Rectal smooth muscle tissue (tissue), 1 donor: Measurements from ENCODE around the gene TFAP2E.

Experiments
- H3K27ac ChIP-seq: one replicate; pipeline ENCODE4 v1.7.0; 2013; ENCODE audit warnings: low read depth, low read length, inconsistent platforms
- H3K27me3 ChIP-seq: one replicate; pipeline ENCODE4 v1.7.0; 2013; ENCODE audit warnings: low read length; ENCODE audit not compliant: control insufficient read depth, insufficient read depth
- H3K36me3 ChIP-seq: one replicate; pipeline ENCODE4 v1.7.0; 2013; ENCODE audit warnings: low read length; ENCODE audit not compliant: control insufficient read depth, insufficient read depth
- H3K4me1 ChIP-seq: one replicate; pipeline ENCODE4 v1.7.0; 2013; ENCODE audit warnings: low read length; ENCODE audit not compliant: control insufficient read depth, insufficient read depth
- H3K4me3 ChIP-seq: one replicate; pipeline ENCODE4 v1.7.0; 2013; ENCODE audit warnings: low read length
- H3K9ac ChIP-seq: one replicate; pipeline ENCODE4 v1.7.0; 2013; ENCODE audit warnings: low read length

Gene TFAP2E

GRCh38 chr1:35544976-35545375 is 28.1 kb upstream of the TFAP2E start:
- peaks cover 6% of the 10 kb centered on the region for H3K4me1 ChIP-seq
- H3K36me3 ChIP-seq, result peaks cover 3% of the 10 kb centered on the region
- no peak overlapping the region for H3K27ac ChIP-seq
- H3K27me3 ChIP-seq, result no peaks in the 10 kb centered on the region
- no peak overlapping the region for H3K4me3 ChIP-seq
- H3K9ac ChIP-seq, result no peak overlapping the region

- Histone ChIP-seq H3K27me3 (no peaks in the 10 kb centered on the region), H3K27ac (no peak overlapping the region), H3K4me3 (no peak overlapping the region), H3K4me1 (no peaks in the 10 kb centered on the region), H3K9ac (no peak overlapping the region), H3K36me3 (peaks cover 3% of the 10 kb centered on the region)
Observed at GRCh38 chr1:35546614-35547013, 26.5 kb upstream of the TFAP2E start.

- H3K4me1 ChIP-seq, result peaks cover 14% of the 10 kb centered on the region
- no peak overlapping the region for H3K4me3 ChIP-seq
- H3K9ac ChIP-seq, result no peak overlapping the region
- no peaks in the 10 kb centered on the region for H3K27me3 ChIP-seq
- H3K27ac ChIP-seq, result no peak overlapping the region
- H3K36me3 ChIP-seq, result no peaks in the 10 kb centered on the region
Observed at GRCh38 chr1:35553851-35554250, 19.3 kb upstream of the TFAP2E start.

GRCh38 chr1:35554266-35555211 is 18.6 kb upstream of the TFAP2E start:
- Histone ChIP-seq H3K27ac (no peak overlapping the region), H3K36me3 (no peaks in the 10 kb centered on the region), H3K4me1 (peaks cover 14% of the 10 kb centered on the region)

GRCh38 chr1:35555212-35555584 is 17.9 kb upstream of the TFAP2E start:
- Histone ChIP-seq H3K36me3 (no peaks in the 10 kb centered on the region), H3K27ac (no peak overlapping the region), H3K27me3 (no peaks in the 10 kb centered on the region), H3K4me1 (peaks cover 15% of the 10 kb centered on the region), H3K4me3 (no peak overlapping the region), H3K9ac (no peak overlapping the region)

More at GRCh38 chr1:35554266-35555211, 18.6 kb upstream of the TFAP2E start:
- Histone ChIP-seq H3K4me3 (no peak overlapping the region), H3K27me3 (no peaks in the 10 kb centered on the region), H3K9ac (no peak overlapping the region)

GRCh38 chr1:35555601-35556477 is 17.3 kb upstream of the TFAP2E start:
- Histone ChIP-seq H3K4me3 (peak overlapping the region; percentile 75), H3K27ac (no peak overlapping the region), H3K36me3 (no peaks in the 10 kb centered on the region), H3K9ac (no peak overlapping the region), H3K4me1 (peaks cover 20% of the 10 kb centered on the region), H3K27me3 (no peaks in the 10 kb centered on the region)

GRCh38 chr1:35556484-35557117 is 16.5 kb upstream of the TFAP2E start:
- Histone ChIP-seq H3K4me1 (peaks cover 23% of the 10 kb centered on the region), H3K4me3 (peak overlapping the region; percentile 75), H3K36me3 (no peaks in the 10 kb centered on the region), H3K27ac (peak overlapping the region; percentile 94), H3K27me3 (no peaks in the 10 kb centered on the region), H3K9ac (peak overlapping the region; percentile 46)

- Histone ChIP-seq H3K4me1 (peaks cover 23% of the 10 kb centered on the region), H3K27me3 (no peaks in the 10 kb centered on the region), H3K4me3 (peak within 1 kb of the TSS; percentile 75), H3K9ac (peak within 1 kb of the TSS; percentile 68), H3K36me3 (no peaks in the 10 kb centered on the region), H3K27ac (peak within 1 kb of the TSS; percentile 94)
Observed at GRCh38 chr1:35557118-35557610, 15.9 kb upstream of the TFAP2E start, which contains the start of gene KIAA0319L. TSS of gene KIAA0319L (minus strand) at chr1:35557403. CDS start at chr1:35554491, 2,912 bp downstream.

- Histone ChIP-seq H3K9ac (peak within 1 kb of the TSS; percentile 68), H3K4me3 (peak within 1 kb of the TSS; percentile 75), H3K27ac (peak within 1 kb of the TSS; percentile 94), H3K27me3 (no peaks in the 10 kb centered on the region), H3K36me3 (no peaks in the 10 kb centered on the region), H3K4me1 (peaks cover 23% of the 10 kb centered on the region)
Observed at GRCh38 chr1:35557611-35558373, 15.3 kb upstream of the TFAP2E start, which contains the start of gene NCDN. TSS of gene NCDN (plus strand) at chr1:35557799. CDS start at chr1:35558191, 392 bp downstream.

GRCh38 chr1:35558374-35559316 is 14.5 kb upstream of the TFAP2E start:
- Histone ChIP-seq H3K27ac (peak overlapping the region; percentile 94), H3K36me3 (no peaks in the 10 kb centered on the region), H3K4me1 (peaks cover 23% of the 10 kb centered on the region), H3K27me3 (no peaks in the 10 kb centered on the region), H3K9ac (peak overlapping the region; percentile 68), H3K4me3 (peak overlapping the region; percentile 75)
